Liver (tissue), 3 donors: ENCODE data around the gene HSFX4.
"Not testable (repeated sequence)": the region's sequence is repeated elsewhere in the genome, so short reads cannot be mapped to it uniquely, and the experiment has no call there.

Experiments used
- ATF3 ChIP-seq: IDR thresholded peaks from 2 replicates; pipeline ENCODE4 v1.6.1; 2016; ENCODE audit warnings: antibody characterized with exemption
- EGR1 ChIP-seq, 2 donors: IDR thresholded peaks; 2 replicates each; pipeline ENCODE4 v1.6.1; 2016 to 2018; ENCODE audit warnings: antibody characterized with exemption in 2 of 2, low read depth in 2 of 2
- GABPA ChIP-seq, 2 donors: IDR thresholded peaks in 1 of 2; conservative IDR thresholded peaks in 1 of 2; 2 replicates each; pipeline ENCODE4 v1.6.1; 2016; ENCODE audit warnings: antibody characterized with exemption in 2 of 2, mild to moderate bottlenecking in 1 of 2, moderate library complexity in 1 of 2
- MAX ChIP-seq: IDR thresholded peaks from 2 replicates; pipeline ENCODE4 v1.6.1; 2016; ENCODE audit warnings: antibody characterized with exemption
- NR2F2 ChIP-seq: IDR thresholded peaks from 2 replicates; pipeline ENCODE4 v1.6.1; 2016; ENCODE audit warnings: antibody characterized with exemption
- RAD21 ChIP-seq, 2 donors: IDR thresholded peaks; 2 replicates each; pipeline ENCODE4 v1.6.1; 2016; ENCODE audit warnings: antibody characterized with exemption in 2 of 2, mild to moderate bottlenecking in 2 of 2
- REST ChIP-seq: IDR thresholded peaks from 2 replicates; pipeline ENCODE4 v1.6.1; 2016; ENCODE audit warnings: antibody characterized with exemption, mild to moderate bottlenecking
- RXRA ChIP-seq, 2 donors: IDR thresholded peaks; 2 replicates each; pipeline ENCODE4 v1.6.1; 2017 to 2018; ENCODE audit warnings: antibody characterized with exemption in 2 of 2, mild to moderate bottlenecking in 1 of 2
- SP1 ChIP-seq: IDR thresholded peaks from 2 replicates; pipeline ENCODE4 v1.6.1; 2018; ENCODE audit warnings: antibody characterized with exemption, mild to moderate bottlenecking
- TAF1 ChIP-seq: conservative IDR thresholded peaks from 2 replicates; pipeline ENCODE4 v1.6.1; 2016; ENCODE audit warnings: antibody characterized with exemption, mild to moderate bottlenecking
- YY1 ChIP-seq: IDR thresholded peaks from 2 replicates; pipeline ENCODE4 v1.6.1; 2016; ENCODE audit warnings: antibody characterized with exemption, mild to moderate bottlenecking
- TF ChIP-seq, protein P1 (sequence below): fragments of 150-350 bp; IDR thresholded peaks from 2 replicates; pipeline ENCODE4 v1.5.1; 2017; ENCODE audit warnings: improper control_type of control experiment, low read depth, low read length; ENCODE audit not compliant: missing input control
- TF ChIP-seq, protein P2 (sequence below): IDR thresholded peaks from 2 replicates; pipeline ENCODE4 v1.6.1; 2016; ENCODE audit warnings: antibody characterized with exemption
- donor health status: healthy.
- donor health status: healthy.

- not testable (repeated sequence) for TF ChIP-seq RAD21 (IDR thresholded peaks at IDR 0.05); TAF1; ATF3; RXRA (IDR thresholded peaks at IDR 0.05); YY1; GABPA (IDR thresholded peaks at IDR 0.05 in 1 of 2, conservative IDR thresholded peaks at IDR 0.05 in 1 of 2); EGR1 (IDR thresholded peaks at IDR 0.05; ENCODE audit: low read depth in 2 of 2); MAX; SP1; REST; NR2F2
- TF ChIP-seq, protein P1, sequence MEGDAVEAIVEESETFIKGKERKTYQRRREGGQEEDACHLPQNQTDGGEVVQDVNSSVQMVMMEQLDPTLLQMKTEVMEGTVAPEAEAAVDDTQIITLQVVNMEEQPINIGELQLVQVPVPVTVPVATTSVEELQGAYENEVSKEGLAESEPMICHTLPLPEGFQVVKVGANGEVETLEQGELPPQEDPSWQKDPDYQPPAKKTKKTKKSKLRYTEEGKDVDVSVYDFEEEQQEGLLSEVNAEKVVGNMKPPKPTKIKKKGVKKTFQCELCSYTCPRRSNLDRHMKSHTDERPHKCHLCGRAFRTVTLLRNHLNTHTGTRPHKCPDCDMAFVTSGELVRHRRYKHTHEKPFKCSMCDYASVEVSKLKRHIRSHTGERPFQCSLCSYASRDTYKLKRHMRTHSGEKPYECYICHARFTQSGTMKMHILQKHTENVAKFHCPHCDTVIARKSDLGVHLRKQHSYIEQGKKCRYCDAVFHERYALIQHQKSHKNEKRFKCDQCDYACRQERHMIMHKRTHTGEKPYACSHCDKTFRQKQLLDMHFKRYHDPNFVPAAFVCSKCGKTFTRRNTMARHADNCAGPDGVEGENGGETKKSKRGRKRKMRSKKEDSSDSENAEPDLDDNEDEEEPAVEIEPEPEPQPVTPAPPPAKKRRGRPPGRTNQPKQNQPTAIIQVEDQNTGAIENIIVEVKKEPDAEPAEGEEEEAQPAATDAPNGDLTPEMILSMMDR: not testable (repeated sequence)
- TF ChIP-seq, protein P2, sequence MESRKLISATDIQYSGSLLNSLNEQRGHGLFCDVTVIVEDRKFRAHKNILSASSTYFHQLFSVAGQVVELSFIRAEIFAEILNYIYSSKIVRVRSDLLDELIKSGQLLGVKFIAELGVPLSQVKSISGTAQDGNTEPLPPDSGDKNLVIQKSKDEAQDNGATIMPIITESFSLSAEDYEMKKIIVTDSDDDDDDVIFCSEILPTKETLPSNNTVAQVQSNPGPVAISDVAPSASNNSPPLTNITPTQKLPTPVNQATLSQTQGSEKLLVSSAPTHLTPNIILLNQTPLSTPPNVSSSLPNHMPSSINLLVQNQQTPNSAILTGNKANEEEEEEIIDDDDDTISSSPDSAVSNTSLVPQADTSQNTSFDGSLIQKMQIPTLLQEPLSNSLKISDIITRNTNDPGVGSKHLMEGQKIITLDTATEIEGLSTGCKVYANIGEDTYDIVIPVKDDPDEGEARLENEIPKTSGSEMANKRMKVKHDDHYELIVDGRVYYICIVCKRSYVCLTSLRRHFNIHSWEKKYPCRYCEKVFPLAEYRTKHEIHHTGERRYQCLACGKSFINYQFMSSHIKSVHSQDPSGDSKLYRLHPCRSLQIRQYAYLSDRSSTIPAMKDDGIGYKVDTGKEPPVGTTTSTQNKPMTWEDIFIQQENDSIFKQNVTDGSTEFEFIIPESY: not testable (repeated sequence)
Observed at GRCh38 chrX:149937328-149937727, 8.0 kb downstream of the HSFX4 start.
